Spleen (tissue), 7 donors: ENCODE data around the gene AFMID.
"Not testable (repeated sequence)": the region's sequence is repeated elsewhere in the genome, so short reads cannot be mapped to it uniquely, and the experiment has no call there.

Experiments
- POLR2A ChIP-seq, 3 donors: fragments of 450-650 bp; IDR thresholded peaks; one replicate each; pipeline ENCODE4 v1.5.1; 2017; ENCODE audit warnings: antibody characterized with exemption in 3 of 3, mild to moderate bottlenecking in 1 of 3
- TF ChIP-seq, protein P1 (sequence below), 11 experiments: fragments of 200-600 bp in 7 of 11; fragments of 450-650 bp in 4 of 11; sonication (generic) in 4 of 11; IDR thresholded peaks in 8 of 11; conservative IDR thresholded peaks in 3 of 11; 1 replicate in 7 of 11; 2 replicates in 4 of 11; pipeline versions ENCODE4 v1.4.0 to v1.8.0; 2016 to 2021; ENCODE audit warnings: antibody characterized with exemption in 11 of 11, inconsistent platforms in 4 of 11, mild to moderate bottlenecking in 1 of 11
- donor health status: DM: no; HTN: no; CAD: no; lungs with moderate emphysema.
- donor health status: DM: no; HTN: no; CAD: no.
- donor health status: DM: no; HTN: no; CAD: no.

DNA sequence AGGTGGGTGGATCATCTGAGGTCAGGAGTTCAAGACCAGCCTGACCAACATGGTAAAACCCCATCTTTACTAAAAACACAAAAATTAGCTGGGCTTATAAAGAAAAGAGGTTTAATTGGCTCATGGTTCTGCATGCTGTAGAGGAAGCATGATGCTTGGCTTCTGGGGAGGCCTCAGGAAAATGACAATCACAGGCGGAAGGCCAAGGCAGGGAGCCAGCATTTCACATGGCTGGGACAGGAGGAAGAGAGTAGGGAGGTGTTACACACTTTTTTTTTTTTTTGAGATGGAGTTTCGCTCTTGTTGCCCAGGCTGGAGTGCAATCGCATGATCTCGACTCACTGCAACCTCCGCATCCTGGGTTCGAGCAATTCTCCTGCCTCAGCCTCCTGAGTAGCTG lies 47.9 kb downstream of the AFMID start:
- TF ChIP-seq, protein P1, sequence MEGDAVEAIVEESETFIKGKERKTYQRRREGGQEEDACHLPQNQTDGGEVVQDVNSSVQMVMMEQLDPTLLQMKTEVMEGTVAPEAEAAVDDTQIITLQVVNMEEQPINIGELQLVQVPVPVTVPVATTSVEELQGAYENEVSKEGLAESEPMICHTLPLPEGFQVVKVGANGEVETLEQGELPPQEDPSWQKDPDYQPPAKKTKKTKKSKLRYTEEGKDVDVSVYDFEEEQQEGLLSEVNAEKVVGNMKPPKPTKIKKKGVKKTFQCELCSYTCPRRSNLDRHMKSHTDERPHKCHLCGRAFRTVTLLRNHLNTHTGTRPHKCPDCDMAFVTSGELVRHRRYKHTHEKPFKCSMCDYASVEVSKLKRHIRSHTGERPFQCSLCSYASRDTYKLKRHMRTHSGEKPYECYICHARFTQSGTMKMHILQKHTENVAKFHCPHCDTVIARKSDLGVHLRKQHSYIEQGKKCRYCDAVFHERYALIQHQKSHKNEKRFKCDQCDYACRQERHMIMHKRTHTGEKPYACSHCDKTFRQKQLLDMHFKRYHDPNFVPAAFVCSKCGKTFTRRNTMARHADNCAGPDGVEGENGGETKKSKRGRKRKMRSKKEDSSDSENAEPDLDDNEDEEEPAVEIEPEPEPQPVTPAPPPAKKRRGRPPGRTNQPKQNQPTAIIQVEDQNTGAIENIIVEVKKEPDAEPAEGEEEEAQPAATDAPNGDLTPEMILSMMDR (IDR thresholded peaks at IDR 0.05 in 8 of 11, conservative IDR thresholded peaks at IDR 0.05 in 3 of 11), result not testable (repeated sequence)
- TF ChIP-seq POLR2A (IDR thresholded peaks at IDR 0.05), result not testable (repeated sequence)
